ENCODE data around the gene GRIA4. TPM values are rescaled to one million over a fixed set of nuclear protein-coding genes. Genes with fewer than 3 reads are reported as not detected.

The GRIA4 gene
- polyA plus RNA-seq, 6 donors from 2014 or later, result not detected

DNA sequence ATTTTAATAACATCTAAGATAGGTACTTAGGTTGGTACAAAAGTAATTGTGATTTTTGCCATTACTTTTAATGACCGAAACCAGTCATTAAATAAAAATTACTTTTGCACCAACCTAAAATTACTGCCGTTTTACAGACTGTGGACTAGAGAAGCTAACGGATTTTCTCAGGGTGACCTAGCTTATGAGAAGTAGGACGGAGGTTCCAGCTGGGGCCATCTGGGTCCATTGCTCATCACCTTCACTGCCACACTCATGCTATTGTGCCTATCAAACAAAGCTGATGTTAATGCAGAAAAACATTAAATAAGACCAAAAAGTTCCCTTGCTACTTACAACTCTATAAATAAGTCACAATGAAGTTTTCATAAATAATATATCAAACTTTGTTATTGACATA lies 38.9 kb downstream of the GRIA4 start:
- H3K27ac Mint-ChIP-seq, result no peak overlapping the region
- H3K36me3 Mint-ChIP-seq, result no peaks in the 10 kb centered on the region
- no peak for DNase-seq
- H3K4me3 Mint-ChIP-seq, result no peak overlapping the region
- ATAC-seq (ENCODE audit: low read depth in 2 of 2), result no peak
- H3K4me1 Mint-ChIP-seq, result no peaks in the 10 kb centered on the region
- no peaks in the 10 kb centered on the region for H3K27me3 Mint-ChIP-seq
- H3K9me3 Mint-ChIP-seq, result peaks cover 0 to 10% (median 1%) of the 10 kb centered on the region in 7 donors

DNA sequence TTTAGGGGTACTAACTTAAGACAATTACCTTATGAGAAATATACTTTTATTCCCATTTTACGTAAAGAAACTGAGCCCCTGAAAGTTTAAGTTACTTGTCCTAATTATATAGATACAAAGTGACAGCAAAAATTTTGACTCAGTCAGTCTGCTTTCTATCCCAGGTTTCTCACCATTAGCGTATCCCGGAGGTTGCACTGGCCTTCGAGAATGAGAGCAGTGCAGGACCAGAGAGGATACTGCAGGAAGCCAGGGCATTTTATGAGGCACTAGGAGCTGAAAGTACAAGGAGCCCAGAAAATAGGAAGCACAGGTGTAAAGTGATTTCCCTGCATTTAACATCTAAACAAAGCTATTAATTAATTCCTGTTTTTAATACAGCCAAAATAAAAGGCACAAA lies 55.4 kb downstream of the GRIA4 start:
- Mint-ChIP-seq H3K36me3 (no peaks in the 10 kb centered on the region), H3K4me1 (no peaks in the 10 kb centered on the region), H3K4me3 (no peak overlapping the region), H3K9me3 (no peaks in the 10 kb centered on the region), H3K27ac (no peak overlapping the region), H3K27me3 (no peaks in the 10 kb centered on the region)
- DNase-seq (no peak), ATAC-seq (ENCODE audit: low read depth in 2 of 2) (no peak)

DNA sequence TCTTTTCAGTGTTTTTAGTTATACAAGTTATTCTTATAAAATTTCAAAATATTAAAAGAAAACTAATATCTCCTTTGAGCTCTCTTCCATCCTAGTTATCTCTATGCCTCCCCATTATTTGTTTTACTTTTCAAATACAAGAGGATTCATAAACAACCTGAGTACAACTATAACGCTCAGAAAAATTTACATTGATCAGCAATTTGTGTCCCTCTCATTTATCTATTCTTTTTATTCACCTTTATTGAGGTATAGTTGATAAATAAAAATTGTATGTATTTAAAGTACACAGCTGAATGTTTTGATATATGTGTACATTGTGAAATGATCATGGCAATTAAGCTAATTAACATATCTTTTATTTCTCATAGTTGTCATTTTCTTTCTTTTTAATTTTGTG lies 57.6 kb downstream of the GRIA4 start:
- no peaks in the 10 kb centered on the region for H3K36me3 Mint-ChIP-seq
- no peaks in the 10 kb centered on the region for H3K27me3 Mint-ChIP-seq
- H3K4me1 Mint-ChIP-seq, result no peaks in the 10 kb centered on the region
- no peak overlapping the region for H3K27ac Mint-ChIP-seq
- ATAC-seq (ENCODE audit: low read depth in 2 of 2), result no peak
- H3K9me3 Mint-ChIP-seq, result peaks cover 0 to 5% (median 0%) of the 10 kb centered on the region in 7 donors
- no peak overlapping the region for H3K4me3 Mint-ChIP-seq
- no peak for DNase-seq

DNA sequence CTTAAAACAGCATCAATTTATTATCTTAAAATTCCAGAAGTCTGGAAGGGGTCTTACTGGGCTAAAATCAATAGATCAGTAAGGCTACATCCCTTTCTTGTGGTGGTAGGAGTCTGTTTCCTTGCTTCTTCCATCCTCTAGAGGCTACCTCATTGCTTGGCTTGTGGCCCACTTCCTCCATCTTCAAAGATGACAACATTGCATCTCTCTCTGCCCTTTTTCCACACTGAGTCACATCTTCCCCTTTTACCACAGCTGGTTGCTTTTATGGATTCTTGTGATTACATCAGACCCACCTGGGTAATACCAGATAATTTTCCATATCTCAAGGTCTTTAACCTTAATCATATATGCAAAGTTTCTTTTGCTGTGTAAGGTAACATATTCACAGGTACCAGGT lies 60.9 kb downstream of the GRIA4 start:
- Mint-ChIP-seq H3K27me3 (no peaks in the 10 kb centered on the region), H3K9me3 (peaks cover 0 to 5% (median 0%) of the 10 kb centered on the region in 7 donors), H3K36me3 (no peaks in the 10 kb centered on the region), H3K4me3 (peak overlapping the region in 1 of 8 donors; percentile 17), H3K27ac (peak overlapping the region in 1 of 6 donors; percentile 49), H3K4me1 (no peaks in the 10 kb centered on the region)
- no peak for ATAC-seq (ENCODE audit: low read depth in 2 of 2)
- DNase-seq, result no peak

DNA sequence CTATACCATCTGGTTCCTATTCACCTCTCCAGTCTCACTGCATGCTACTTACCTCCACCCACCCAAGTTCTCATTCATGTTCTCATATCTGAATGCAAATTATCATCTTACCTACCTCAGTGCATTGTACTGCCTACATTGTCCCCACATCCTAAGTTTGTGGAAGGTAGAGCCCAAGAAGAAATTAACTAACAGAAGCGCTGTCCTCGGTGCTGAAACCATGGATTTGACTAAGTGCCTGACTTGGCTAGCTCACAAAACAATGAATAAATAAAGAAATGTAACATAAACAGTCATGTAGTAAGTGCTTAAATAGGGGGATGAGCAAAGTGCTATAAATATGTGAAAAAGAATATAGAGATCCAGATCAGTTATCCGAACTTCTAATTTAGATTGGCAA lies 63.2 kb downstream of the GRIA4 start:
- DNase-seq (no peak), ATAC-seq (ENCODE audit: low read depth in 2 of 2) (no peak)
- H3K4me3 Mint-ChIP-seq, result no peak overlapping the region
- H3K9me3 Mint-ChIP-seq, result peaks cover 0 to 5% (median 0%) of the 10 kb centered on the region in 7 donors
- no peak overlapping the region for H3K27ac Mint-ChIP-seq
- no peaks in the 10 kb centered on the region for H3K36me3 Mint-ChIP-seq
- H3K4me1 Mint-ChIP-seq, result no peaks in the 10 kb centered on the region
- H3K27me3 Mint-ChIP-seq, result no peaks in the 10 kb centered on the region

DNA sequence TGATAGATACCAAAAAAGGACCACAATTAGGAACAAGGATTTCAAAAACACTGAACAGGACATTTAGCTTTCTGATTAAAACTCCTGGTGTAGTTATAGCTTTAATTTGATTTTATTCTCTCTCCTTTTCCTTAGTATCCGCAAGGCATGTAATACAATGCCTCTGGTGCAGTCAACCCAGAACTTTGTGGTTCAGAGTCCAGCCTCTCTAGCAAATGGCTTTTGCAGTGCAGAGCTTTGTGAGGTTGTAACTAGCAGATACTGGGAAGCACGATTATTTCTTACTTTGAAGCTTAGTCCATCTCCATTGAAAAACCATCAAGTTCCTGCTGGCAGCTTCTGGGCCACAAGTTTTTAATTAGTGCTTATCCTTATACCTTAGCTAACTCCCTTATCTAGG lies 79.8 kb downstream of the GRIA4 start:
- Mint-ChIP-seq H3K27me3 (no peaks in the 10 kb centered on the region), H3K9me3 (peaks cover 0 to 2% (median 0%) of the 10 kb centered on the region in 7 donors), H3K4me1 (no peaks in the 10 kb centered on the region), H3K4me3 (no peak overlapping the region), H3K36me3 (no peaks in the 10 kb centered on the region), H3K27ac (no peak overlapping the region)
- DNase-seq (no peak), ATAC-seq (ENCODE audit: low read depth in 2 of 2) (no peak)

DNA sequence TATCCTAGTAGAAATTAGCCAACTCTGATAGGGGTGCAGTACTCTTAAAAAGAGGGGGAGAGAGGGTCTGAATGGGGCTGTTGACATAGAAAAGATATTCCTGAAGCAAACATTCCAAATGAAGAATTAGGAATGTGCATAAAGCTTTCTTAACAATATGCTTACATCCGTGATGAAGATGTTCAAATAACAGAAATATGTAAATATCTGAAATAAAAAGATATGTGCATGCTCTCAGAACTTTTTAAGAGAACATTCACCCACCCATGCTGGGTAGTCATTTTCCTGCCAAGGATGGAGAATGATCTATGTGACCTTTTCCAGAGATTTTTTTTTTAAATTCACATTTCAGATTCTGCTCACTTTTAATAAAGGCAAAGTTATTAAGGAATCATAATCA lies 80.6 kb downstream of the GRIA4 start:
- peaks cover 0 to 4% (median 0%) of the 10 kb centered on the region in 7 donors for H3K9me3 Mint-ChIP-seq
- ATAC-seq (ENCODE audit: low read depth in 2 of 2), result no peak

DNA sequence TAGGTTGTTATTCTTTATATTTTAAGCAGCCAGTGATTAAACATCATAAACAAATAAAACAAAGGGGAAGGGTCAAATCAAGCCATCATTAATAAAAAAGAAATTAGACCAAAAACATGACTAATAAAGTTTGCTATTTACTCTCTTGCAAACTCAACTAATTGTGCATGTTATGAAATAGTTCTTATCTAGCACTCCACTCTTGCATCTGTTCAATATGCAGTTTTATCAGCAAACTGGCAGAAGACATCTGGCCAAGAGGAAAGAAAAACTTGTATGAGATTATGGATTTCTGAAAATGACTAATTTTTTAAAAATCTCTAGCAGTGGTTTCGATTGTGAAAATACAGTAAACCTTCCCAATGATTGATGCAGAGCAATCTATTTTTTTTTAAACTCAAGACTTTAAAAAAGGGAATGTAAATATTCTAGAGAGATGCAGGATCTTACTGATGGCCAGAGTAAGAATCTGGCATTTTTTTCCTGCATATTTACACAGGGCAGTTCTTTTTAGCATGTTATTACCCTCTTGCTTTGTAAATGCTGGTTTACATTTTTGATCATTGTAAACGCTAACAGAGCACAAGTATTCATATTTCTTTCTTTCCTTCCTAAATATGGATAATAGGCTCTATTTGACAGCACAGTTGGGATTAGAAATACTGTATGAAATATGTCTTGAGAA lies 83.3 kb downstream of the GRIA4 start:
- Mint-ChIP-seq H3K4me1 (peaks cover 0 to 5% (median 0%) of the 10 kb centered on the region in 3 donors), H3K4me3 (no peak overlapping the region), H3K27me3 (no peaks in the 10 kb centered on the region), H3K36me3 (no peaks in the 10 kb centered on the region), H3K9me3 (peaks cover 0 to 4% (median 0%) of the 10 kb centered on the region in 7 donors), H3K27ac (no peak overlapping the region)
- ATAC-seq (ENCODE audit: low read depth in 2 of 2), result no peak
- DNase-seq, result no peak

More for the DNA sequence above, 80.6 kb downstream of the GRIA4 start:
- no peak overlapping the region for H3K27ac Mint-ChIP-seq
- H3K36me3 Mint-ChIP-seq, result no peaks in the 10 kb centered on the region
- H3K27me3 Mint-ChIP-seq, result no peaks in the 10 kb centered on the region
- H3K4me1 Mint-ChIP-seq, result no peaks in the 10 kb centered on the region
- no peak for DNase-seq
- no peak overlapping the region for H3K4me3 Mint-ChIP-seq

DNA sequence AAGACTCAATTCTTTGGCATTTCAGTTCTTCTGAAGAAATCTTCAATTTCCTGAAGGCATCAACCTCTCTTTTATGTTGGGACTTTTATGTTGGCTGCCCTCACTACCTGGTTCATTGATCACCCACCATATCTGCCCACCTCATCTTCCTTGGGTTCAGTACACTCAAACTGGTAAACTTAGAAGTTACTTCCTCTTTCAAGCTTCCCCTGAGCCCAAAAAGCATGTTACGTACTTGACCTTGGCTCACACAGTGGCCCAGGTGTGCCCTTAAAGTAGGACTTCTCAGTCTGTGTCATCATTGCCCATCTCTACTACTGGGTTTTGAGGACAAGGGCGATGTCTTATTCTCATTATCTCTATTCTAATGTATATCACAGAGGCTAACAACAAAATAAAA lies 86.1 kb downstream of the GRIA4 start:
- ATAC-seq (ENCODE audit: low read depth in 2 of 2), result peak in 1 of 2 donors; percentile 42
- no peak for DNase-seq
- no peaks in the 10 kb centered on the region for H3K27me3 Mint-ChIP-seq
- no peak overlapping the region for H3K27ac Mint-ChIP-seq
- H3K36me3 Mint-ChIP-seq, result no peaks in the 10 kb centered on the region
- peaks cover 0 to 4% (median 0%) of the 10 kb centered on the region in 7 donors for H3K9me3 Mint-ChIP-seq
- H3K4me3 Mint-ChIP-seq, result no peak overlapping the region
- peaks cover 0 to 5% (median 0%) of the 10 kb centered on the region in 3 donors for H3K4me1 Mint-ChIP-seq

DNA sequence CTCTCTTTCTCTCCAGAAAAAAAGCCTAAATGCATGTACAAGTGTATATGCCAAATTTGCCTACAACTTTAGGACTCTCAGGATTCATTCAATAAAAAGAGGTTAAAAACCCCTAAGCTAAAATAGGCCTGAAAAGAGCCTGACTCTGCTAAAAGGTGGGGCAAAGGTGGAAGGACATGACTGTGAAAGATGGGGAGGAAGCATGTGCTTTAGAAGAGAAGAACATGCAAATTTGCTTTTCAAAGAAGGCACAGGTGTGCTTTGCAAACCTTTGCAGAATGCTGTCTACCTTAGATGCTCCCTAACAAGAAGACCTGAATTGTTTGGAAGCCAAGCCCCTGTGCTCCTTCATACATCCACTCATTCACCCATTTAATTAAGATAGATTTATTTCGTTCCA lies 87.4 kb downstream of the GRIA4 start:
- no peak for ATAC-seq (ENCODE audit: low read depth in 2 of 2)
- Mint-ChIP-seq H3K27me3 (no peaks in the 10 kb centered on the region), H3K4me1 (peaks cover 0 to 5% (median 0%) of the 10 kb centered on the region in 3 donors), H3K9me3 (peaks cover 0 to 4% (median 0%) of the 10 kb centered on the region in 7 donors), H3K27ac (no peak overlapping the region), H3K4me3 (no peak overlapping the region), H3K36me3 (no peaks in the 10 kb centered on the region)
- DNase-seq, result no peak

DNA sequence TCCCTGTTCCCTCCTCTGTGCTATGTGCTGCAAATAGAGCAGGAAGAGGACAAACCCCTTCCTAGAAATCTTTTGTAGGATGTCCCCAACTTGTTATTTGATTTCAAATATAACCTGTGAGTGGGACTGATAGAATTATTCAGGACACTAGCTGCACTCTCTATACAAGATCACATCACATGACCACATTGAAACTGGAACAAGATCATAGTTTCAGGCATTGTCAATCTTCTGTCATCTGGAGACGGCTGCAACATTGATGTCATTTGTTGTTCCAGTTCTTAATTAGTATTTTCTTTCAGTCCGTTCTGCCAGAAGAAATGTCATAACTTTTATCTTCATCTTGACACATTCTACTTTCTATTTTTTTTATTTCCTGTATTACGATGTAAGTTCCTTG lies 89.3 kb downstream of the GRIA4 start:
- H3K4me1 Mint-ChIP-seq, result peaks cover 0 to 5% (median 0%) of the 10 kb centered on the region in 3 donors
- H3K27ac Mint-ChIP-seq, result no peak overlapping the region
- H3K9me3 Mint-ChIP-seq, result peaks cover 0 to 4% (median 0%) of the 10 kb centered on the region in 7 donors
- ATAC-seq (ENCODE audit: low read depth in 2 of 2) (no peak), DNase-seq (no peak)
- no peak overlapping the region for H3K4me3 Mint-ChIP-seq
- H3K36me3 Mint-ChIP-seq, result no peaks in the 10 kb centered on the region
- H3K27me3 Mint-ChIP-seq, result no peaks in the 10 kb centered on the region

DNA sequence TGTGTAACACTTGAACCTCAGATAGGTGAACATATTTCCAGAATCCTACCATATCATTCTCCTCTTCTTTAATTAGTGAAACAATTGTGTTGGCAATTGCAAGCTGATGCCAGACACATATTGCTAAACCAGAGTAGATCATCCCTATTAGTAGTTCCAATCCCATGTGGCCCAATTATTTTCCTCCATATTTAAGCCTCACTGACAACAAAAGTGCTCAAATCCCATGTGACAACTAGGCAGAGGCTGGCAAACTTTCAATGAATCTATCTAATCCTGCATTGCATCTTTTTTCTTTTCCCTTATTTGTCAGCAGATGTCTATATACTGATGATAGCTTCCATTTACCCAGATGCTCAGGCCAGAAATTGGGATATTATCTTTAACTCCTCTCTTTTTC lies 90.4 kb downstream of the GRIA4 start:
- Mint-ChIP-seq H3K9me3 (peaks cover 0 to under 1% (median 0%) of the 10 kb centered on the region in 7 donors), H3K27me3 (no peaks in the 10 kb centered on the region), H3K4me1 (peaks cover 0 to 5% (median 0%) of the 10 kb centered on the region in 3 donors)

DNA sequence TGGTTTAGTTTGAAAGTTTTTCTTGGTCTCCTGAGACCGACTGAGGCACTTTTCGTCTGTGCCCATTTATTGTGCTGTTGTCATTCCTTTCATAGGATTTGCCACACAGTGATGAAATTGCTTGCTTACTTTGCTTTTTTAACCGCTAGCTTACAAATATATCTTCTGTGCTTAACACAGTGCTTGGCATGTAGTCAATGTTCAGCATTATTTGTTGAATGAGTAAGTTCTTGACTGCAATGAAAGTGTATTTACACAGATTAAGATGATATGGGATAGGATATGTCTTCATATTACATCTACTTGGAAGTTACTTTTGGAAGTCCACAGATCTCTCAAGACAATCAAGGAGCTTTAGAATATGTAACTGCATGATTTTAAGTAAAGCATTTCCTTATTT lies 91.2 kb downstream of the GRIA4 start:
- Mint-ChIP-seq H3K9me3 (no peaks in the 10 kb centered on the region), H3K4me1 (peaks cover 0 to under 1% (median 0%) of the 10 kb centered on the region in 3 donors), H3K36me3 (no peaks in the 10 kb centered on the region), H3K27me3 (no peaks in the 10 kb centered on the region), H3K4me3 (no peak overlapping the region), H3K27ac (no peak overlapping the region)
- ATAC-seq (ENCODE audit: low read depth in 2 of 2) (no peak), DNase-seq (no peak)

More for the DNA sequence above, 90.4 kb downstream of the GRIA4 start:
- no peak for DNase-seq
- no peak for ATAC-seq (ENCODE audit: low read depth in 2 of 2)
- Mint-ChIP-seq H3K27ac (no peak overlapping the region), H3K36me3 (no peaks in the 10 kb centered on the region), H3K4me3 (no peak overlapping the region)

DNA sequence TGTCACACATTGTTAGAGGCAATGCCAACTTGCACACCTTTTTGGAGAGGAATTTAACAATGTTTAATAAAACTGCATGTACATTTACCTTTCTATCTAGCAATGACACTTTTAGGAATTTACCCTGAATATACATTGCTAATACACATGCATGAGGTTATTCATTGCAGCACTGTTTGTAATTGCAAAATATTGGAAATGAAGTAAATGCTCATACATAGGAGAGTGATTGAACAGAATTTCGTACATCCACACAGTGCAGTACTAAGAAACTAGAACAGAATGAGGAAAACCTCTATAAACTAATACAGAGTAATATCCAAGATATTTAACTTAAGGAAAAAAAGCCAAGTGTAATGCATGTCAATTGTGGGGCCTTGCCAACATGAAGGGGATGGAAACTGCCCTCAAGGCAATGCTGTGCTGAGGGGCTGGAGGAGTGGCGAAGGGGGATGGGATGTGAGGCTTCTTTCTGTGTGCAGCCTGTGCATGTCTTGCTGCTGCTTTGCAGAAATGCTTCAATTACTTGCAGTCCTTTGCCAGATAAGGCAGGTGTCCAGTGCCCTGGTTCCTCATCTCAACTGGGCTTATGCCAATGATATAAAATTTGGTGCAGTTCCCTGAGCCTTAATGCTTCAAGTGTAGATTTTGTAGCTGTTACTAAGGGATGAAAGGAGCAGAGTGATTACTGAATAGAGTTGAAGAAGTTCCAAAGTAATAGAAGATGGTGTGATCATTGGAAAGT lies 96.1 kb downstream of the GRIA4 start:
- Mint-ChIP-seq H3K9me3 (no peaks in the 10 kb centered on the region), H3K36me3 (no peaks in the 10 kb centered on the region), H3K4me3 (no peak overlapping the region), H3K4me1 (no peaks in the 10 kb centered on the region), H3K27me3 (no peaks in the 10 kb centered on the region), H3K27ac (no peak overlapping the region)
- no peak for DNase-seq
- no peak for ATAC-seq (ENCODE audit: low read depth in 2 of 2)
